ENCODE data around the gene GPR32. TPM values are rescaled to one million over a fixed set of nuclear protein-coding genes. Genes with fewer than 3 reads are reported as not detected.
"Not testable (repeated sequence)": the region's sequence is repeated elsewhere in the genome, so short reads cannot be mapped to it uniquely, and the experiment has no call there.

Gene GPR32
- total and polyA plus RNA-seq, 10 of the 15 experiments (the other 5 are each of a cell fraction or from before 2014, with no cell fraction given) = not detected

GRCh38 chr19:50745221-50745620, 25.0 kb upstream of the GPR32 start (continued):
- TF ChIP-seq RAD51 (IDR thresholded peaks at IDR 0.05) = no peak
- no peak for TF ChIP-seq USF1 (IDR thresholded peaks at IDR 0.05; ENCODE audit: borderline replicate concordance, extremely low read length, insufficient read depth, low read depth, low read length)
- no peak for TF ChIP-seq HDAC2 (IDR thresholded peaks at IDR 0.05)
- no peak for TF ChIP-seq RAD21 (IDR thresholded peaks at IDR 0.05; ENCODE audit: insufficient read depth, low read depth, low read length)
- no peak for TF ChIP-seq EZH2 (IDR thresholded peaks at IDR 0.05; ENCODE audit: borderline replicate concordance, control insufficient read depth, low read depth, low read length)
- no peak for TF ChIP-seq CHD4 (IDR thresholded peaks at IDR 0.05)
- TF ChIP-seq RBBP5 (conservative IDR thresholded peaks at IDR 0.05) = no peak
- TF ChIP-seq KDM1A (IDR thresholded peaks at IDR 0.05; ENCODE audit: borderline replicate concordance) = no peak
- no peak for TF ChIP-seq ZBTB33 (IDR thresholded peaks at IDR 0.05)

DNA sequence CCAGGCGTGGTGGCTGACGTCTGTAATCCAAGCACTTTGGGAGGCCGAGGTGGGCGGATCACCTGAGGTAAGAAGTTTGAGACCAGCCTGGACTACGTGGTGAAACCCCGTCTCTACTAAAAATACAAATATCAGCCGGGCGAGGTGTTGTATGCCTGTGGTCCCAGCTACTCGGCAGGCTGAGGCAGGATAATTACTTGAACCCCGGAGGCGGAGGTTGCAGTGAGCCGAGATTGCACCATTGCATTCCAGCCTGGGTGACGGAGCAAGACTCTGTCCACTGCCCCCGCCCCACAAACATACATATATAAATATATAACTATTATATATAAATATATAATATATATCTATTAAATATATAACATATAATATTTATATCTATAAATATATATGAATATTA, 23.1 kb upstream of the GPR32 start:
- in situ Hi-C loops (cut with MboI); RAD21 ChIA-PET (ENCODE audit: unreplicated experiment): not testable (repeated sequence)
- 66% methylated on average over 14 of the region's 14 CpGs for WGBS (ENCODE audit: insufficient coverage, insufficient replicate concordance, low lambda C conversion rate, missing lambda C conversion rate)

More for the DNA sequence above, 23.1 kb upstream of the GPR32 start:
- H3K27me3 ChIP-seq (replicated peaks in 1 of 2; ENCODE audit: control insufficient read depth in 2 of 2, insufficient read depth in 2 of 2, low read length in 1 of 2); H3K79me2 ChIP-seq (ENCODE audit: control insufficient read depth, insufficient read depth, low read length); H3K9ac ChIP-seq (ENCODE audit: control insufficient read depth, insufficient read depth, low read length); POLR2A ChIA-PET; H3K9me3 ChIP-seq (replicated peaks; ENCODE audit: control insufficient read depth, insufficient read depth, low read length); FAIRE-seq; DNase-seq (ENCODE audit: low read depth, low spot score); H3K36me3 ChIP-seq (ENCODE audit: control insufficient read depth in 2 of 2, insufficient read depth in 2 of 2, low read length in 1 of 2); H3K4me1 ChIP-seq (ENCODE audit: control insufficient read depth, insufficient read depth, low read length); BruUV-seq (replicated peaks); SMC1A ChIA-PET (ENCODE audit: uncharacterized antibody, unreplicated experiment); intact Hi-C loops (cut with micrococcal nuclease; ENCODE audit: unreplicated experiment); H3K4me2 ChIP-seq (ENCODE audit: control insufficient read depth, insufficient read depth); CTCF ChIA-PET; H3K4me3 ChIP-seq; H3K27ac ChIP-seq (ENCODE audit: control insufficient read depth, insufficient read depth); ATAC-seq; H4K20me1 ChIP-seq (ENCODE audit: control insufficient read depth, insufficient read depth); H2AFZ ChIP-seq (ENCODE audit: control insufficient read depth, low read depth, low read length): not testable (repeated sequence)

Measured in GM12878 (cell line).